Neural progenitor cell (in vitro differentiated cells): ENCODE measurements around the gene MTMR10.

Experiments used
- CTCF ChIP-seq: fragments of 200-600 bp; sonication (generic); IDR thresholded peaks from 2 replicates; pipeline ENCODE4 v1.5.1; 2017; ENCODE audit warnings: antibody characterized with exemption, mild to moderate bottlenecking
- EZH2 ChIP-seq: fragments of 200-600 bp; sonication (generic); IDR thresholded peaks from 2 replicates; pipeline ENCODE4 v1.6.1; 2017; ENCODE audit warnings: antibody characterized with exemption, mild to moderate bottlenecking, moderate library complexity
- EZH2phosphoT487 ChIP-seq: fragments of 200-600 bp; sonication (generic); IDR thresholded peaks from 2 replicates; pipeline ENCODE4 v1.6.1; 2017; ENCODE audit warnings: antibody characterized with exemption

- TF ChIP-seq CTCF: no peak
- TF ChIP-seq EZH2phosphoT487: no peak
- TF ChIP-seq EZH2: no peak
Measured at GRCh38 chr15:31037731-31038477, 46.5 kb upstream of the MTMR10 start.
